ENCODE measurements around the gene HOXD12. TPM values are rescaled to one million over a fixed set of nuclear protein-coding genes. Genes with fewer than 3 reads are reported as not detected.

HOXD12 gene
- total and polyA plus RNA-seq, 8 donors = not detected

DNA sequence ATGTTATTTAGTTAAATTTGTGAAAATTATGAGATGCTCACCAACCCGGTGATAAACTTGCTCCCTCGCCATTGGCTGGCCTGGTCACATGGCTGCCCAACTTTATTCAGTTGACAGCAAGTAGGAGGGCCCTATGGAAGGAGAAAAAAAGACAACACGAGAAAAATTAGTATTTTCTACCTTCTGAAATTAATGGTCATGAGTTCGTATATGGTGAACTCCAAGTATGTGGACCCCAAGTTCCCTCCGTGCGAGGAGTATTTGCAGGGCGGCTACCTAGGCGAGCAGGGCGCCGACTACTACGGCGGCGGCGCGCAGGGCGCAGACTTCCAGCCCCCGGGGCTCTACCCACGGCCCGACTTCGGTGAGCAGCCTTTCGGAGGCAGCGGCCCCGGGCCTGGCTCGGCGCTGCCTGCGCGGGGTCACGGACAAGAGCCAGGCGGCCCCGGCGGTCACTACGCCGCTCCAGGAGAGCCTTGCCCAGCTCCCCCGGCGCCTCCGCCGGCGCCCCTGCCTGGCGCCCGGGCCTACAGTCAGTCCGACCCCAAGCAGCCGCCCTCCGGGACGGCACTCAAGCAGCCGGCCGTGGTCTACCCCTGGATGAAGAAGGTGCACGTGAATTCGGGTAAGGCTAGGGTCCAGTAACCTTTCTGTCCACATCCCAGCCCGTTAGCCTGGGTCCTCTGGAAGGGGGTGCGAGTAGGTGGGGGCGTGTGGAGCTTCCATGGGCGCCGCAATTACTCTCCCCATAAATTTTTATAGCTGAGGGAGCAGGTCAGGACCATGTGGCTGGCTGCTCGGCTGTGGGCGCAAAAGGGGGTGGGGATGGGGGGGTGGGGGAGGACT lies 52.1 kb downstream of the HOXD12 start, which contains the start of gene HOXD4:
HOXD4 (plus strand) TSS at position 109 of the 846 bp plus-strand sequence; CDS start at position 193, 84 bp downstream.
- Histone ChIP-seq H3K27ac (no peak within 1 kb of the TSS), H3K9me3 (no peaks in the 10 kb centered on the region), H3K36me3 (no peaks in the 10 kb centered on the region), H3K4me3 (peak within 1 kb of the TSS; percentile 1 to 33 (median 6)), H3K27me3 (peaks cover 32 to 100% (median 97%) of the 10 kb centered on the region in 3 donors), H3K4me1 (peaks cover 0 to 23% (median 10%) of the 10 kb centered on the region in 4 donors)
- whole genome bisulfite sequencing, 5 donors = 6 to 19% (median 7%) methylated on average over 35 to 55 of the region's 55 CpGs
- intact Hi-C loops (cut with DNase I; ENCODE audit: low total_unique reads) = no loop called here
- TF ChIP-seq POLR2A (IDR thresholded peaks at IDR 0.05) (no peak), POLR2AphosphoS5 (IDR thresholded peaks at IDR 0.05) (no peak), EP300 (IDR thresholded peaks at IDR 0.05) (no peak)
- TF ChIP-seq, protein P1, sequence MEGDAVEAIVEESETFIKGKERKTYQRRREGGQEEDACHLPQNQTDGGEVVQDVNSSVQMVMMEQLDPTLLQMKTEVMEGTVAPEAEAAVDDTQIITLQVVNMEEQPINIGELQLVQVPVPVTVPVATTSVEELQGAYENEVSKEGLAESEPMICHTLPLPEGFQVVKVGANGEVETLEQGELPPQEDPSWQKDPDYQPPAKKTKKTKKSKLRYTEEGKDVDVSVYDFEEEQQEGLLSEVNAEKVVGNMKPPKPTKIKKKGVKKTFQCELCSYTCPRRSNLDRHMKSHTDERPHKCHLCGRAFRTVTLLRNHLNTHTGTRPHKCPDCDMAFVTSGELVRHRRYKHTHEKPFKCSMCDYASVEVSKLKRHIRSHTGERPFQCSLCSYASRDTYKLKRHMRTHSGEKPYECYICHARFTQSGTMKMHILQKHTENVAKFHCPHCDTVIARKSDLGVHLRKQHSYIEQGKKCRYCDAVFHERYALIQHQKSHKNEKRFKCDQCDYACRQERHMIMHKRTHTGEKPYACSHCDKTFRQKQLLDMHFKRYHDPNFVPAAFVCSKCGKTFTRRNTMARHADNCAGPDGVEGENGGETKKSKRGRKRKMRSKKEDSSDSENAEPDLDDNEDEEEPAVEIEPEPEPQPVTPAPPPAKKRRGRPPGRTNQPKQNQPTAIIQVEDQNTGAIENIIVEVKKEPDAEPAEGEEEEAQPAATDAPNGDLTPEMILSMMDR (IDR thresholded peaks at IDR 0.05) = no peak
- DNase-seq = peak in 1 of 2 donors; percentile 20

Small RNA genes lying within 50 kb of the gene (small RNA-seq; reads per million reads assigned to genes)
- 100,137 to 166,669 (median 102,753) reads per million in 4 donors for gene MIR10B

Other genes with a start within 250 kb of the HOXD12 start
- 10 to 100 TPM in 4 of 5 donors, 1 to 10 TPM in 1; 4.9 to 29.0 (median 13.3) TPM for gene LNPK, start 97.5 kb upstream of the HOXD12 start, total RNA-seq
- gene LNPK, start 97.5 kb upstream of the HOXD12 start, polyA plus RNA-seq = 1 to 10 TPM; 1.8 to 2.7 (median 1.8) TPM
- not detected for gene EVX2, start 15.8 kb upstream of the HOXD12 start, total RNA-seq
- gene EVX2, start 15.8 kb upstream of the HOXD12 start, polyA plus RNA-seq = not detected
- gene HOXD13, start 7.1 kb upstream of the HOXD12 start, total RNA-seq = not detected
- gene HOXD13, start 7.1 kb upstream of the HOXD12 start, polyA plus RNA-seq = not detected
- gene HOXD11, start 7.5 kb downstream of the HOXD12 start, total RNA-seq = not detected
- gene HOXD11, start 7.5 kb downstream of the HOXD12 start, polyA plus RNA-seq = not detected
- gene HOXD10, start 17.0 kb downstream of the HOXD12 start, total RNA-seq = 1 to 10 TPM in 1 of 5 donors, not detected in 4; 2.6 TPM
- not detected for gene HOXD10, start 17.0 kb downstream of the HOXD12 start, polyA plus RNA-seq
- gene HOXD9, start 22.9 kb downstream of the HOXD12 start, total RNA-seq = under 1 TPM in 1 of 5 donors, not detected in 4; 0.18 TPM
- gene HOXD9, start 22.9 kb downstream of the HOXD12 start, polyA plus RNA-seq = under 1 TPM; 0.31 to 0.76 (median 0.68) TPM
- 10 to 100 TPM in 1 of 5 donors, 1 to 10 TPM in 1, under 1 TPM in 1, not detected in 2; 0.58 to 15.9 (median 5.1) TPM for gene HOXD8, start 29.9 kb downstream of the HOXD12 start, total RNA-seq
- 1 to 10 TPM in 2 of 3 donors, under 1 TPM in 1; 0.87 to 1.8 (median 1.7) TPM for gene HOXD8, start 29.9 kb downstream of the HOXD12 start, polyA plus RNA-seq
- 1 to 10 TPM in 2 of 5 donors, not detected in 3; 2.4 to 9.6 TPM for gene HOXD4, start 51.8 kb downstream of the HOXD12 start, total RNA-seq
- gene HOXD4, start 51.8 kb downstream of the HOXD12 start, polyA plus RNA-seq = under 1 TPM in 2 of 3 donors, not detected in 1; 0.25 to 0.75 TPM
- 10 to 100 TPM in 1 of 5 donors, 1 to 10 TPM in 2, not detected in 2; 1.5 to 11.0 (median 2.5) TPM for gene HOXD3, start 57.5 kb downstream of the HOXD12 start, total RNA-seq
- gene HOXD3, start 57.5 kb downstream of the HOXD12 start, polyA plus RNA-seq = 1 to 10 TPM in 1 of 3 donors, under 1 TPM in 2; 0.44 to 2.7 (median 0.78) TPM
- gene HOXD1, start 88.9 kb downstream of the HOXD12 start, total RNA-seq = under 1 TPM in 1 of 5 donors, not detected in 4; 0.18 TPM
- gene HOXD1, start 88.9 kb downstream of the HOXD12 start, polyA plus RNA-seq = under 1 TPM in 2 of 3 donors, not detected in 1; 0.12 to 0.23 TPM
- gene MTX2, start 169.6 kb downstream of the HOXD12 start, total RNA-seq = 100 to 1,000 TPM in 2 of 5 donors, 10 to 100 TPM in 3; 12.2 to 150 (median 22.4) TPM
- gene MTX2, start 169.6 kb downstream of the HOXD12 start, polyA plus RNA-seq = 10 to 100 TPM; 36.2 to 47.9 (median 38.0) TPM

Data from stomach (tissue), 9 donors.